Epithelial cell of umbilical artery (primary cell): ENCODE data around the gene PSMB10. TPM values are rescaled to one million over a fixed set of nuclear protein-coding genes. Genes with fewer than 3 reads are reported as not detected.

Experiments
- total RNA-seq: library from RNA; depleted of rRNA; stranded (reverse); fragments of >200 nt; gene quantifications from 2 replicates; pipeline ENCODE4 v1.2.3, GENCODE V29; 2014

The PSMB10 gene
- total RNA-seq, result 60.4 and 85.9 TPM in 2 replicates

GRCh38 chr16:67936124-67936879 is at the start of gene PSMB10:
Gene PSMB10, minus strand, starts transcription at chr16:67936850. Its CDS starts 101 bp downstream, at chr16:67936749.

GRCh38 chr16:67979955-67980678 is 43.5 kb upstream of the PSMB10 start, which contains the start of gene DPEP3:
Gene DPEP3, minus strand, starts transcription at chr16:67980499. Its CDS starts 119 bp downstream, at chr16:67980380.

DNA sequence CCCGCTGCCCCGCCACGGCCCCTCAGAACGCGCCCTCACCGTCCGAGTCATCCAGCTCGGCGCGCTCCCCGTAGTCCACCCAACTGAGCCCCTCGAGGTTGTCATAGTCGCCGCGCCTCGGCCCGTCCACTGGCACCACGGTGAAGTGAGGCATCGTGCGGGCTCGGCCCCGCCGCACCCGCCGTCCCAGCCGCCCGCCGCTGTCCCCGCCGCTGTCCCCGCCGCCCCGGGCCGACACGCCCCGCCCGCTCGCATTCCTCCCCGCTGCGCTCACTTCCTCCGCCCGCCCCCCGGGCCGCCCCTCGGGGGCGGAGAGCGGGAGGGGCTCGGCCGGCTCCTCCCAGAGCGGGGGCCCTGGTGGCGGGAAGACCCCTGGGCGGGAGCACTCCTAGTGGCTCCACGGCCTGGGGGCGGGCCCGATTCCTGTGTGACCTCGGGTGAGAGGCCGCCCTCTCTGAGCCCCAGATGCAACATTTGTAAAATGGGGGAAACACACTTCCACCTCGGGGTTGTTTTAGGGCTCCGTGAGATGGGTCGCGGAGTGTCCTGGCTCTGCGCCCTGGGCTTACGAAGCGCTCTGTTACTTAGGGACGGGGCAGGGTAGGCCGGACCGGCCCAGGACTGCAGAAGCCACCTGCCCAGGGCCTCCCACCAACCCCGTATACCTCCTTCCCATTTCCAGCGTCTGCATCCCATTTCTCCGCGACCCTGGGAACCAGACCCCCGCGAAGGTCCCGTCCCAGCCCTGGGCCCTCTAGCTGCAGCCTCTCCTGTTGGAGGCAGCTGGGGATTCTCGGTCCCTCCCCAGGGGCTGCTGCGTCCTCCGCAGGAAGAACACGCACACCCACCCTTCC is 32.0 kb upstream of the PSMB10 start, which contains the start of gene SLC12A4:
Gene SLC12A4 (minus strand): TSS at position 238 of the 854 bp plus-strand sequence. CDS start 84 bp downstream, at position 154.

GRCh38 chr16:67943619-67944504 is 7.2 kb upstream of the PSMB10 start, which contains the start of gene LCAT:
Gene LCAT, minus strand, starts transcription at chr16:67944120. Its CDS starts 19 bp downstream, at chr16:67944101.

GRCh38 chr16:67931712-67932461 is 4.8 kb downstream of the PSMB10 start, which contains the start of gene CTRL:
Gene CTRL, minus strand, starts transcription at chr16:67931862. Its CDS starts 10 bp downstream, at chr16:67931852.

DNA sequence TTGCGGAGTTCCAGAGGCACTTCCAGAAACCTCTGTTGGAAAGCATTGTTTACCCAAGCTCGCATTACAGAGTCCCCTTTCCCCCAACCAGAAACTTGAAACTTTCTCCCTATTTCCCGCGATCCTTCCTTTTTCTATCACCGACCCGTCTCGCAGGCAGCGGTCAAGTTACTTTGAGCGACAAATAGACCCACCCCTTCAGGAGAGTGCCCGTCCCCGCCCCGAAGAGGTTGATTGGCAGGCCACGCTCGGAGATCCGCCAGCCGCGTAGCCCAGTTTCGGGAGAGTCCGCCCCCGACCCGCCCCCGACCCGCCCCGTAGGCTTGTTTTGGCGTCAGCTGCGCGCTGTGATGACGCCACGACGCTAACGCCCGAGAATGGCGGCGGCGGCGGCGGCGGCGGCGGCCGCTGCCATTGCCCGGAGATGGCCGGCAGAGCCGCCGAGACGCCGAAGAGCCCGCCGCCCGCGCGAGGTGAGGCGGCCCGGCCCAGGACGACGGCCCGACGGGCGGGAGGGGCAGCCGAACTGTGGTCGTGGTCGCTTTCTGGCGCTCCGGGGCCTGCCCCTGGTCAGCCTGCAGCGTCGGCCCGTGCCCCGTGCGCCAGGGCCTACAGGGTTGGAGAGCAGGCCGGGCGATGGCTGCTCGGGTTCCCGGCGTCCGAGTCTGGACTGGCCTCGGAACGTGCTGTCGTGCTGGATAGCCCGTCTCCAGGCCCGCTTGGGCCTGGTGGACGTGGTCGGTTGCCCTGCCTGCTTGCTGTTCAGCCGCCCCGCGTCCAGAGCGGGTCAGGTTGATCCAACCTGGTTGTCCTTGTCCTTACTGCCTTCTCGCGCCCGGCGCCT is 43.5 kb downstream of the PSMB10 start, which contains the start of gene PSKH1:
Gene PSKH1 (plus strand): TSS at position 356 of the 844 bp plus-strand sequence. CDS start 15,496 bp downstream, outside the sequence.

DNA sequence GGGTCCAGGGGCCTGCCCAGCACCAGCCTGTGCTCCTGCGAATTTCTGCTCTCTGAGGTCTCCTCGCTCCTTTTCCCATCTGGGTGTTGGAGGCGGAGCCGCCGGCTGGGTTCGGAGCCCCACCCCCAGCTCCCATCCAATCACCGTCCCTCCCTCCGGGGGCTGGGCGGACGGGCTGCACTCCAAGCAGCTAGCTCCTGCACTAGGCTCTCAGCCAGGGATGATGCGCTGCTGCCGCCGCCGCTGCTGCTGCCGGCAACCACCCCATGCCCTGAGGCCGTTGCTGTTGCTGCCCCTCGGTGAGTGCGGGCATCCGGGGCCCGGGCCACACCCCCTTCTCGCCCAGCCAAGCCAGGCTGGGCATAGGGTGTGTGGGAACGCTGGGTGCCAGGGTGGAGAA is 52.0 kb downstream of the PSMB10 start, which contains the start of gene NRN1L:
Gene NRN1L (plus strand): TSS at position 202 of the 400 bp plus-strand sequence. CDS start 19 bp downstream, at position 221.

Other genes starting within 250 kb of the PSMB10 start
- 29.9 and 47.0 TPM in 2 replicates for gene GFOD2, start 217.5 kb downstream of the PSMB10 start, total RNA-seq
- gene RANBP10, start 130.3 kb downstream of the PSMB10 start, total RNA-seq, result 3.6 TPM in 2 replicates
- 0.32 TPM in 1 of 2 replicates, not detected in the other for gene TSNAXIP1, start 130.0 kb downstream of the PSMB10 start, total RNA-seq
- 38.7 and 72.5 TPM in 2 replicates for gene THAP11, start 94.5 kb downstream of the PSMB10 start, total RNA-seq
- 67.0 and 256 TPM in 2 replicates for gene NUTF2, start 89.9 kb downstream of the PSMB10 start, total RNA-seq
- 28.6 and 29.6 TPM in 2 replicates for gene CENPT, start 89.2 kb downstream of the PSMB10 start, total RNA-seq
- gene EDC4, start 63.8 kb downstream of the PSMB10 start, total RNA-seq, result 39.8 and 50.3 TPM in 2 replicates
- not detected in 2 replicates for gene NRN1L, start 52.0 kb downstream of the PSMB10 start, total RNA-seq
- 10.7 and 19.1 TPM in 2 replicates for gene PSKH1, start 43.6 kb downstream of the PSMB10 start, total RNA-seq
- 0.32 and 0.61 TPM in 2 replicates for gene CTRL, start 5.0 kb downstream of the PSMB10 start, total RNA-seq
- gene LCAT, start 7.3 kb upstream of the PSMB10 start, total RNA-seq, result 1.3 and 2.6 TPM in 2 replicates
- gene SLC12A4, start 31.8 kb upstream of the PSMB10 start, total RNA-seq, result 36.4 and 40.0 TPM in 2 replicates
- not detected in 2 replicates for gene DPEP3, start 43.6 kb upstream of the PSMB10 start, total RNA-seq
- 1.1 TPM in 1 of 2 replicates, not detected in the other for gene DPEP2, start 62.6 kb upstream of the PSMB10 start, total RNA-seq
- not detected in 2 replicates for gene DPEP2NB, start 79.1 kb upstream of the PSMB10 start, total RNA-seq
- 14.4 and 20.5 TPM in 2 replicates for gene DDX28, start 86.4 kb upstream of the PSMB10 start, total RNA-seq
- gene DUS2, start 86.4 kb upstream of the PSMB10 start, total RNA-seq, result 23.4 and 27.5 TPM in 2 replicates
- gene NFATC3, start 148.5 kb upstream of the PSMB10 start, total RNA-seq, result 7.8 and 10.3 TPM in 2 replicates